NCI-H2171 treated with DMSO at 0.1 percent for 48 hours (cell line): Measurements from ENCODE around the gene SPG21.
"Not testable (repeated sequence)": the region's sequence is repeated elsewhere in the genome, so short reads cannot be mapped to it uniquely, and the experiment has no call there.

Experiments used
- DNase-seq: peaks from one replicate; lab custom pipeline; 2025; lab: John Stamatoyannopoulos, UW

SPG21 gene

DNA sequence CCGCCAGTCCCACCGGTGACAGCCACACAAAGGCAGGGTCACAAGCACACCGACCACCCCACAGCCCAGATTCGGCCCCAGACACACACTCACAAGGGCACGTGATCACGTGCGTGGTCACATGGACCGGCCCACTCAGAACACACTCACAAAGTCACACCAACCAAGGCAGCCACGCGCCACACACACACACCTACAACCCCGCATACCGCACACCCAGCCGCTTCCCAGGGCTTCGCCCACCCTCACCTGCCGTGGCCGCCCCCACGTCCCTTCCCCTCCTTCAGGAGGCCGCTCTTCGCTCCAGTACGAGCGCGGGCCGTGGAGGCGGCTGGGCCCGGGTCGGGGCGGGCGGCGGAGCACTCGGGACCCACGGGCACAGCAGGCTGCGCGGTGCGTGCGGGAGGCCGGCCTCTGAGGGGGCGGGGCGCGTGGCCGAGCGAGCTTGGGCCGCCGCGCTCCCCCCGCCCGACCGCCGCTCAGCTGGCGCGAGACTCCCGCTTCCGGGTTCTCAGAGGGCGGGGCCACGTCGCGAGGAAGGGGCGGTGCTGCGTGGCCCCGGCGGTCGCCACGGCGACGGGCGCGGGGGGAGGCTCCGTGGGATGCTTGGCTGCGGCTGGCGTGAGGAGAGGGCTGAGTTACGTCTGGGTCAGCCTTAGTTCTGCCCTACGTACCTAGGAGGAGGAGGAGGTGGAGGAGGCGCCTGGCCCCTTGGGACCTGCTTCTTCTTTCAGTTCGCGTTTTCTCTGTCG lies at the start of gene SPG21:
TSS of gene SPG21 (minus strand) at position 499 of the 752 bp plus-strand sequence. CDS start 6,345 bp downstream, outside the sequence.
- peak; percentile 91 for DNase-seq

DNA sequence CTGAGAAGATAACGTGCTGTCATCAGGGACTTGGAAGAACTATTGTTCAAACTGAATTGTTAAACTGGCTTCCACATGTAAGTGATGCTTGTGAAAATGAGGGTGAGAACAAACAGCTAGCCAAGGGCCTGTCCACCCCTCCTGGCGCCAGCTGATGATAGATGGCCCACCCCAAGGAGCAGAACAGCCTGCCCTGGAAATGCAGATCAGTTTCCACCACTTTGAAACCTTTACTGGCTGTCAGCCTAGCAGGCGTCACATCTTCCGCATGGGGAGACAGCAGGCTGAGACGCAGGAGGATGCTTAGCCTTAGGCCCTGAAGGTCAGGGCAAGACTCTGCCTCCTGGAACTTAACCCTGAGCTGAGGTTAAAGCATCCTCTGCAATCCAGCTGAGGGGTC lies 49.1 kb upstream of the SPG21 start:
- no peak for DNase-seq

DNA sequence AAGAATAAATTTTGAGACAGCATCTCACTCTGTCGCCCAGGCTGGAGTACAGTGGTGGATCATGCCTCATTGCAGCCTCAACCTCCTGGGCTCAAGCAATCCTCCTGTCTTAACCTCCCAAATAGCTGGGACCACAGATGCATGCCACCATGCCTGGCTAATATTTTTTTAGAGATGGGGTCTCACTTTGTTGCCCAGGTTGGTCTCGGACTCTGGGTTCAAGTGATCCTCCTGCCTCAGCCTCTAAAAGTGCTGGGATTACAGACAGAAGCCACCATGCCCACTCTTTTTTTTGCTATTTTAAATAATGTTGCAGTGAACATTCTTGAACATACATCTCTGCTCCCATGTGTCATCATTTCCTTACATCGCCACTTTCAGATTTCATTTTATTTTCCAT lies 48.7 kb upstream of the SPG21 start:
- no peak for DNase-seq

DNA sequence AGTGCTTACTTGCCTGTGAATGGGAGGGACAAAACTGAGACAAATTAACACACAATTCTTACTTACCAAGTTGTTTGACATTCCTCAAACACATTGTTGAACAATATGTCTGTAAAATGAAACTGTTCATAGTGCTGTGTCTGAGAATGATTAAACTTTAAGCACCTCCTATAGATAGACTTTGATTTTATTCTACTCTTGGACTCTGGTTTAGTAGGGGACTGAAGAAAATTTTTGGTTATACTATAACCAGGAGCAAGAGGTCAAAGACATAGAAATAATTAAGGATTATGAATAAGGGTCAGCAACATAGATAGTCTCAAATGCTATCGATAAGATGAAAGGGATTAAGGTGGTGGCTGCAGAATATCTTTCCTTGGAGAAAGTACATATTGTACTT lies 47.6 kb upstream of the SPG21 start:
- DNase-seq: no peak

DNA sequence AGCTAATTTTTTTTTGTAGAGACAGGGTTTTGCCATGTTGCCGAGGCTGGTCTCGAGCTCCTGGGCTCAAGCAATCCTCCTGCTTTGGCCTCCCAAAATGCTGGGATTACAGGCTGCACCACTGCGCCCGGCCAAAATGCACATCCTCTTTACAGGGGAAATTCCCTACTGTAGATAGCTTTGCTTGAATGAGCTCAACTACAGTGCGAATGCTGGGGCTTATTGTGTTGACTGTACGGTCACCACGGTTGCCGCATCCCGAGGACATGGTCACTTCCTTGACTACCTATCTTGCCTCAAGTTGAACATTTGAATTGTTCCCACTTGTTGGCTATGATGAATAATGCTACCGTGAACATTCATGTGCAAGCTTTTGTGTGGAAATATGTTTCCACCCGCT lies 45.0 kb upstream of the SPG21 start:
- DNase-seq: no peak

- DNase-seq: peak; percentile 66
These were observed 44.0 kb upstream of the SPG21 start for GRCh38 chr15:65033659-65034269.

- DNase-seq: peak; percentile 22
These were observed 43.3 kb upstream of the SPG21 start for GRCh38 chr15:65032801-65033537.

DNA sequence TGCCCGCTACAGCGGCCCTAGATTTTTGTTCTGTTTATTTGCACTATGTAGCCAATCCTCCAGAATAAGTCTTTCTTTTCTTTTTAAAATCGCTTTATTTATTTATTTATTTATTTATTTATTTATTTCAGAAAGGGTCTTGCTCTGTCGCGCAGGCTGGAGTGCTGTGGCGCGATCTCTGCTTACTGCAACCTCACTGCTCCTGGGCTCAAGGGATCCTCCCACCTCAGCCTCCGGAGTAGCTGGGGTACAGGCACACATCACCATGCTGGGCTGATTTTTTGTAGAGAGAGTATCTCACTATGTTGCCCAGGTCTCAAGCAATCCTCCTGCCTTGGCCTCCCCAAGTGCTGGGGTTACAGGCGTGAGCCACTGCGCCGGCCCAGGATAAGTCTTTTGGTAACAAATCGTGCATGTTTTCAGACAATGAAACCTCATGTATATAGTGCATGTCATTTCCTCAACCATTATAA lies 40.1 kb upstream of the SPG21 start:
- no peak for DNase-seq

DNA sequence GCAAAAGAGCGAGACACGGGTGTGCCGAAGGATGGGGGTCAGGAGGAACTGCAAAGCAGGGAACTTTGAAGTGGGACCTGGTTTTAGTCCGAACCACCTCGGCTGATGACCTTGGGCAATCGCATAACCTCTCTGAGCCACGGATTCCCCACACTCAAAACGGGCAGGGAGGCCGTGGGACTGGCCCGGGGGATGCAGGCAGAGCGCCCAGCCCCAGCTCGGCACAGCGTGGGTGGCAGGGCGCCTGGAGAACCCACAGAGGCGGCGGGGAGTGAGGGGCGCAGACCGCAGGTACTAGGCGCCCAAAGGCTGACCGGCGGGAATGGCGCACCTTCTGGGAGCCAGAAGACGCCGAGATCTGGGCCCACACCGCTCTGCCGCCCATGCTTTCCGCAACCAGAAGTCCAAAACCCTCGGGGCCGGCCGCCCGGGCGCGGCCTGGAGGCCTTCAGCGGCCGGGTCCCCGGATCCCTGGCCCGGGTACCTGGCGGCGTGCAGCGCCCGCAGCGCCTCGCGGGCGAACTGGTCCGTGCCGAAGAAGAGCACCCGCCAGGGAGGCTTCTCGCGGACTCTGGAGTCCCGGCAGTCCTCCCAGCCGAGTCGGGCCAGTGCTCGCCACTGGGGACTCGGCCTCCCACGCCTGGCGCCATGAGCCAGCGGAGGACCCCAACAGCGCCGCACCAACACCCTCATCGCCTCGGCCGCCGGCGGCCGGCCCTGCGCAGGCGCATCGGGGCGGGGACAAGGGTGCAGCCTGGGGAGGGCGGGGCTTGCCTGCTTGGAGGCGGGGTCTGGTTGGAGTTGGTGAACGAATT lies 39.4 kb upstream of the SPG21 start, which contains the start of gene MTFMT:
TSS of gene MTFMT (minus strand) at position 719 of the 815 bp plus-strand sequence. CDS start at position 693, 26 bp downstream.
- peak; percentile 79 for DNase-seq

GRCh38 chr15:65028338-65028737 lies 38.6 kb upstream of the SPG21 start:
- DNase-seq: no peak

DNA sequence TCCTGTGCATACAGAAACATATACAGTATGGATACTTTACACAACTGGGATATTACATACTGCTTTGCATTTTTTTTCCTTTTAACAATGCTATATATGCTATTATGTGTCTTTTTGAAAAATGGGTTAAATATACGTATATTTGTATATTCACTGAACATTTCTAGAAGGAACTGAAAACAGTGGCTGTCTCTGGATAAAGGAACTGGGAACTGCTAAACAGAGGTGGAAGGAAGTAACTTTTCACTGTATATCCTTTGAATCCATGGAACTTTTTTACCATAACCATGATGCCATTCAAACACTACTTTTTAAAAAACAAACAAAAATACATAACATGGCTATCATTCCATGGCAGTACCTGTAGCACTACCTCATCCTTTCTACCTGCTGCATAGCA lies 37.9 kb upstream of the SPG21 start:
- no peak for DNase-seq

GRCh38 chr15:65026756-65027155 lies 37.0 kb upstream of the SPG21 start:
- DNase-seq: no peak

DNA sequence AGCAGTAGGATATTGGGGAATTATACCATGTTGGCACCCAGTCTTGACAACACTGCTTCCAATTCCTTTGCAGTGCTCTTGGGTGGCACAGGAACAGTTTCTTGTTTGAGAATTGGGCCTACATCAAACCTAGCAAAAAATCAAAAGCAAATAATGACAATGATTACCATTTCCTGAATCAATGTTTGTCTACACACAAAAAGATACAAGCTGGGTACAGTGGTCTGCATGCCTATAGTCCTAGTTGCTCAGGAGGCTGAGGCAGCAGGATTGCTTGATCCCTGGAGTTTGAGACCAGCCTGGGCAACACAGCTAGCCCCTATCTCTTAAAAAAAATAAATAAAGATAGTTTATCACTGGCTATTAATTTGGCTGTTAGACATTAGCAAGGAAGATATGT lies 31.8 kb upstream of the SPG21 start:
- no peak for DNase-seq

DNA sequence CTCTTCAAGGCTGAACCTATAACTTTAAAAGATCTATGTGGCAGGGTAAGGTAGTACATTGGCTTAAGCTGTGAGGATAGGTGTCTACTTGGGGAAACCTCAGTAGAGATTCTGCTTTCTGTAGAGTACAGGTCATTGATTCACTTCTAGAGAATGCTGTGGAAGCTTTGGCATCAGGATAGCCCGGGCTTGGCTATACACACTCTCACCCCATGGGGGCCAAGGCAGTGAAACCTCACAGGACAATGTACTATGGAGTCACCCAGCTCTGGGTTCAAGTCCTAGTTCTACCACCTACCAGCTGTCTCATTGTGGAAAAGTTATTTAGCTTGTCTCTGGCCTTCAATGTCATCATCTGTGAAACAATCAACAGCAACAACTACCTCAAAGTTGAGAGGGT lies 30.7 kb upstream of the SPG21 start:
- no peak for DNase-seq

DNA sequence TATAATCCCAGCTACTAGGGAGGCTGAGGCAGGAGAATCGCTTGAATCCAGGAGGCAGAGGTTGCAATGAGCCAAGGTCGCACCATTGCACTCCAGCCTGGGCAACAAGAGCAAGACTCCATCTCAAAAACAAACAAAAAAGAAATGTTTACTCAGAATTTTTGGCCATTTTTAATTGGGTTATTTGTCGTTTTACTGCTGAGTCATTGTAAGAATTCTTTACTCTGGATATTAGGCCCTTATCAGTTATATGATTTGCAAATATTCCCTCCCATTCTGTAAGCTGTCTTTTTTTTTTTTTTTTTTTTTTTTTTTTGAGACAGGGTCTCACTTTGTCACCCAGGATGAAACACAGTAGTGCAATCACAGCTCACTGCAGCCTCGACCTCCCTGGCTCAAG lies 21.5 kb upstream of the SPG21 start:
- not testable (repeated sequence) for DNase-seq

DNA sequence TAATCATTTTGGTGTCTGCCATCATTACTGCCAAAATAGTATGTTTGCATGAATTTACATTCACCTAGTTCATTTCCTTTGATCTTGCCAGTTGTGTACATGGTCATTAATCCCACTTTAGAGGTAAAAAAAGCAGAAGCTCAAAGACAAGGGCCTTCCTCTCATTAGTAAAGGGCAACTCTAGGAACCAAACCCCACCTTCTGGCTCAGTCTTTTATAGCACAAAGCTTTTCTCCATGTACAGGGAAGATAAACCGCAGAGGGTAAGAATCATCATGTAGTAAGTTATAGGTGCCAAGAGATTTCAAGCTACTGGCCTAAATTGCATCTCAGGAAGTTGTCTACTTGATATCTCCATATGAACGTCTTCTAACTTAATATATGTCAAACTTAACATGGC lies 19.3 kb upstream of the SPG21 start:
- no peak for DNase-seq

GRCh38 chr15:65006876-65007275 lies 17.2 kb upstream of the SPG21 start:
- DNase-seq: no peak

DNA sequence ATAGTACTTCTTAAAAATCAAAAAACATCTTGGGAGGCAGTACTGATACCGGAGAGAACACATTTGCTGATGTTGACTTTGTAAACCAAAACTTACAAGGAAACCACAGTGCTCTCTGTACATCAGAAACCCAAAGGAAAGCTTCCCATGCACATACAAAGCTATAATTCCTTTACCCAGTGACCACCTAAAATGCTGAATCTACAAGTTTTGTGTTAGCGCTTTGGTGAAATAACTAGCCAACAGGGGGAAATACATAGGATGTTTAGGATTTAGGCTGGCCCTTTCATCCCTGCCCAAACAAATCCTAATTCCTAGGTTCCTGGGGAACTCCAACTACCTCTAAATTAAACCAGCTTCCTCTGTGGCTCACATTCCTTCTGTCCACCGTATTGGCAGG lies 15.3 kb upstream of the SPG21 start:
- no peak for DNase-seq

DNA sequence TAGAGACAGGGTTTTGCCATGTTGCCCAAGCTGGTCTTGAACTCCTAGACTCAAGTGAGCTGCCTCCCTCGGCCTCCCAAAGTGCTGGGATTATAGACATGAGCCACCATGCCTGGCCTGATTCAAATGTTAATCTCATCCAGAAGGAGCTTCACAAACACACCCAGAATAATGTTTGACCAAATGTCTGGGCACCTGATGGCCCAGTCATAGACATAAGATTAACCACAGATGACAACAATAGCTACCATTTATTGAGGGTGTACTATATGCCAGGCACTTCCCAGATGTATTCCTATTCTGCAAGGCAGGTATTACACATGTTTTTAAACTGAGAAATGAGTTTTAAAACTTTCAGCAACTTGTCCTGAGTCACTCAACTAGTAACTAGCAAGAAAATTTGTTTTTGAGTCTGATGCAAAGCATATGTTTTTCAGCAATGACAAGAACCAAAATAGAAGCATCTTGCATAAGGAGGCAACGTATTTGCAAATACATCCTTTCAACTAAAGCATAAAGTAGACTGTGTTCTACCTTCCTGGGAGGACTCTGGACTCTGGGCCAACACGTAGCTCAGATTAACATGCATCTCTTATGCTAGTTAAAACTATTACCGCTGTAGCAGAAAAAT lies 8.1 kb upstream of the SPG21 start:
- no peak for DNase-seq

DNA sequence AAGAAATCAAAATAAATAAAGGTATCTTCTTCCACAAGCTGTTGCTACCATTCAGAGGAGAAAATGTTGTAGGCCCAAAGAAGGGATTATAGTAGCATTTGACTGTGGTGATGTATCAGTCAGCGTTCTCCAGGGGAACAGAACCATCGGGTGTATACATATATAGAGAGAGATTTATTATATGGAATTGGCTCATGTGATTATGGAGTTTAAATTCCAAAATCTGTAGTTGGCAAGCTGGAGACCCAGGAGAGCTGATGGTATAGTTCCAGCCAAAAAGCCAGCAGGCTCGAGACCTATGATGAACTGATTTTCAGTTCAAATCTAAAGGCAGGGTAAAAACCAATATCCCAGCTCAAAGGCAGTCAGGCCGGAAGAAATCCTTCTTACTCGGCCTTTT lies 7.4 kb upstream of the SPG21 start:
- no peak for DNase-seq

DNA sequence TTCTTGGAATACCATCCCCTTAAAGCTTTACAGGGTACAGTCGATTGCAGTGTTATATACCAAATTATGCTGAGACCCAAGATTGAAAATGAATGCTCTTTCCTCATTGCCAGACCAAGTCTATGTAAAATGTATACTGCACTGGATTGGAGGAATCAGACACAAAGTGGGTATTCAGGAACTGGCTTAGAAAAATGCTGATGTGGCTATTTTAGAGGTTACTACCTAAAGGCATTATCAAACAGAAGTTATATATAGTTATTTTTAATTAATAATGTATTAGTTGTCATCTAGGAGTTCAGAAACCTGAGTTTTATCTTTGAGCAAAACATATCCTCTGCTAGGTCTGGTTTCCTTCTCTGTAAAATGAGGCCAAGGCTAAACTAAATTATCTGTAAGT lies 3.6 kb upstream of the SPG21 start:
- no peak for DNase-seq
